Transverse colon (tissue), 3 donors: ENCODE results near the gene PABPC3.

Experiments used
- EP300 ChIP-seq: sonication (generic); formaldehyde crosslinking; IDR thresholded peaks from one replicate; pipeline ENCODE4 v1.6.1; 2017; ENCODE audit warnings: antibody characterized with exemption, low read depth
- POLR2A ChIP-seq: fragments of 450-650 bp; IDR thresholded peaks from one replicate; pipeline ENCODE4 v1.6.1; 2016; ENCODE audit warnings: antibody characterized with exemption, mild to moderate bottlenecking, moderate library complexity
- TF ChIP-seq, protein P1 (sequence below), 5 experiments: fragments of 200-600 bp in 3 of 5; fragments of 450-650 bp in 2 of 5; sonication (generic) in 3 of 5; IDR thresholded peaks; 1 replicate in 2 of 5; 2 replicates in 3 of 5; pipeline ENCODE4 v1.5.1; 2016 to 2017; ENCODE audit warnings: antibody characterized with exemption in 5 of 5, inconsistent platforms in 3 of 5, mild to moderate bottlenecking in 2 of 5, moderate library complexity in 1 of 5

GRCh38 chr13:25059166-25059565 is 36.8 kb upstream of the PABPC3 start:
- TF ChIP-seq, protein P1, sequence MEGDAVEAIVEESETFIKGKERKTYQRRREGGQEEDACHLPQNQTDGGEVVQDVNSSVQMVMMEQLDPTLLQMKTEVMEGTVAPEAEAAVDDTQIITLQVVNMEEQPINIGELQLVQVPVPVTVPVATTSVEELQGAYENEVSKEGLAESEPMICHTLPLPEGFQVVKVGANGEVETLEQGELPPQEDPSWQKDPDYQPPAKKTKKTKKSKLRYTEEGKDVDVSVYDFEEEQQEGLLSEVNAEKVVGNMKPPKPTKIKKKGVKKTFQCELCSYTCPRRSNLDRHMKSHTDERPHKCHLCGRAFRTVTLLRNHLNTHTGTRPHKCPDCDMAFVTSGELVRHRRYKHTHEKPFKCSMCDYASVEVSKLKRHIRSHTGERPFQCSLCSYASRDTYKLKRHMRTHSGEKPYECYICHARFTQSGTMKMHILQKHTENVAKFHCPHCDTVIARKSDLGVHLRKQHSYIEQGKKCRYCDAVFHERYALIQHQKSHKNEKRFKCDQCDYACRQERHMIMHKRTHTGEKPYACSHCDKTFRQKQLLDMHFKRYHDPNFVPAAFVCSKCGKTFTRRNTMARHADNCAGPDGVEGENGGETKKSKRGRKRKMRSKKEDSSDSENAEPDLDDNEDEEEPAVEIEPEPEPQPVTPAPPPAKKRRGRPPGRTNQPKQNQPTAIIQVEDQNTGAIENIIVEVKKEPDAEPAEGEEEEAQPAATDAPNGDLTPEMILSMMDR (IDR thresholded peaks at IDR 0.05): no peak
- TF ChIP-seq EP300 (no peak), POLR2A (no peak)
